Measurements from ENCODE around the gene THUMPD3. TPM values are rescaled to one million over a fixed set of nuclear protein-coding genes. Genes with fewer than 3 reads are reported as not detected.

Gene THUMPD3
- total RNA-seq, 4 donors from 2014 or later, result 22.2 to 39.8 (median 25.2) TPM

DNA sequence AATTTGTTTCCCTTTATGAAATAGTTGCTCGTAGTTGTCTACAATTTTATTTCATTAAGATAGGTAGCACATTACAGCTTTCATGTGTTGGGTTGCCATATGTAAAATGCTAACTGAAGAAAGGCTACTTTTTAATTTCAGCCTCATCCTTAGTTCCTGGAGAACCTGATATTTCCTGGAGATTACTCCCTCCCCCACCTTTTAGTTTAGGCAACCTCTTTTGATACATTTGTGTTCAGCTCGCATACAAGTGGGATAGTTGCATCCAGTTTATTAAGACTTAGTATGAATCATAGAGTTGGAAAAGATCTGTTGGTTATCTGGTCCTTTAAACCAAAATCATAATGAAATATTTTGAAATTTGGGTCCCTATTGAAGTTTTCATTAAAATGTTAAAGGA lies 40.6 kb downstream of the THUMPD3 start:
- intact Hi-C loops (cut with DNase I; ENCODE audit: low total_unique reads), result no loop called here
- DNase-seq (no peak), ATAC-seq (no peak)
- H3K4me1 ChIP-seq, result peaks cover 90 to 95% of the 10 kb centered on the region in 2 donors
- H3K27ac ChIP-seq, result peak overlapping the region; percentile 97 to 100 (median 99)
- H3K36me3 ChIP-seq, result no peaks in the 10 kb centered on the region
- no peaks in the 10 kb centered on the region for H3K9me3 ChIP-seq
- no peaks in the 10 kb centered on the region for H3K27me3 ChIP-seq
- H3K4me3 ChIP-seq, result no peak overlapping the region
- no peak for TF ChIP-seq POLR2A (IDR thresholded peaks at IDR 0.05)
- TF ChIP-seq, protein P1, sequence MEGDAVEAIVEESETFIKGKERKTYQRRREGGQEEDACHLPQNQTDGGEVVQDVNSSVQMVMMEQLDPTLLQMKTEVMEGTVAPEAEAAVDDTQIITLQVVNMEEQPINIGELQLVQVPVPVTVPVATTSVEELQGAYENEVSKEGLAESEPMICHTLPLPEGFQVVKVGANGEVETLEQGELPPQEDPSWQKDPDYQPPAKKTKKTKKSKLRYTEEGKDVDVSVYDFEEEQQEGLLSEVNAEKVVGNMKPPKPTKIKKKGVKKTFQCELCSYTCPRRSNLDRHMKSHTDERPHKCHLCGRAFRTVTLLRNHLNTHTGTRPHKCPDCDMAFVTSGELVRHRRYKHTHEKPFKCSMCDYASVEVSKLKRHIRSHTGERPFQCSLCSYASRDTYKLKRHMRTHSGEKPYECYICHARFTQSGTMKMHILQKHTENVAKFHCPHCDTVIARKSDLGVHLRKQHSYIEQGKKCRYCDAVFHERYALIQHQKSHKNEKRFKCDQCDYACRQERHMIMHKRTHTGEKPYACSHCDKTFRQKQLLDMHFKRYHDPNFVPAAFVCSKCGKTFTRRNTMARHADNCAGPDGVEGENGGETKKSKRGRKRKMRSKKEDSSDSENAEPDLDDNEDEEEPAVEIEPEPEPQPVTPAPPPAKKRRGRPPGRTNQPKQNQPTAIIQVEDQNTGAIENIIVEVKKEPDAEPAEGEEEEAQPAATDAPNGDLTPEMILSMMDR (IDR thresholded peaks at IDR 0.05 in 4 of 5, conservative IDR thresholded peaks at IDR 0.05 in 1 of 5), result no peak
- in situ Hi-C loops (cut with MboI; ENCODE audit: low sequenced_read_pairs in 4 of 4), result no loop called here

GRCh38 chr3:9404680-9405079 lies 41.8 kb downstream of the THUMPD3 start:
- TF ChIP-seq, protein P1 (IDR thresholded peaks at IDR 0.05 in 4 of 5, conservative IDR thresholded peaks at IDR 0.05 in 1 of 5), result no peak
- no peak for TF ChIP-seq POLR2A (IDR thresholded peaks at IDR 0.05)
- Histone ChIP-seq H3K9me3 (no peaks in the 10 kb centered on the region), H3K4me3 (peak overlapping the region in 2 of 4 donors; percentile 14 to 27), H3K27me3 (no peaks in the 10 kb centered on the region), H3K4me1 (peaks cover 96 to 98% of the 10 kb centered on the region in 2 donors), H3K36me3 (no peaks in the 10 kb centered on the region), H3K27ac (peak overlapping the region; percentile 74 to 100 (median 99))
- DNase-seq, result no peak
- ATAC-seq, result peak in 1 of 2 donors; percentile 28
- intact Hi-C loops (cut with DNase I; ENCODE audit: low total_unique reads) (no loop called here), in situ Hi-C loops (cut with MboI; ENCODE audit: low sequenced_read_pairs in 4 of 4) (no loop called here)

DNA sequence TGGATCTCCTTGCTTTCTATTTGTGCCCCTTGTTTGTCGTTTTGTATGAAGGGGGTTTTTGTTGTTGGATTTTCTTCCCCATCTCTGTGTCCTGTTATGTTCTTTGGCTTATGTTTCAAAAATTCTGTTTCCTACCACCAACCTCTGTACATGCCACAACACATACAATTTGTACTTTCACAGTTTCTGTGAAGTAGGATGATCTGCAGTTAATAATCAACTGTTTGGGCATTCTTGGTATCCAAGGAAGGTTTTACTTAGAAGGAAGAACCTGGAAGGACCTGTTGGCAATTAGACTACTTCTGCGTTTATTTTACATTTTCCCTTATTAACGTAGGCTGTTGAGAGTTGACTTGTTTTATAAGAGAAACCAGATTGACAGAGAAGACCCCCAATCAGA lies 42.9 kb downstream of the THUMPD3 start:
- Histone ChIP-seq H3K36me3 (no peaks in the 10 kb centered on the region), H3K27me3 (no peaks in the 10 kb centered on the region), H3K27ac (peak overlapping the region; percentile 74 to 100 (median 99)), H3K4me3 (no peak overlapping the region), H3K4me1 (peaks cover 97 to 99% of the 10 kb centered on the region in 2 donors), H3K9me3 (no peaks in the 10 kb centered on the region)
- DNase-seq (no peak), ATAC-seq (no peak)
- in situ Hi-C loops (cut with MboI; ENCODE audit: low sequenced_read_pairs in 4 of 4) (no loop called here), intact Hi-C loops (cut with DNase I; ENCODE audit: low total_unique reads) (no loop called here)
- TF ChIP-seq, protein P1 (IDR thresholded peaks at IDR 0.05 in 4 of 5, conservative IDR thresholded peaks at IDR 0.05 in 1 of 5), result no peak

GRCh38 chr3:9406856-9407626 lies 44.2 kb downstream of the THUMPD3 start:
- no peak overlapping the region for H3K4me3 ChIP-seq
- ATAC-seq, result no peak

More at GRCh38 chr3:9406856-9407626, 44.2 kb downstream of the THUMPD3 start:
- intact Hi-C loops (cut with DNase I; ENCODE audit: low total_unique reads), result no loop called here
- Histone ChIP-seq H3K4me1 (peaks cover 96 to 97% of the 10 kb centered on the region in 2 donors), H3K36me3 (no peaks in the 10 kb centered on the region), H3K27me3 (no peaks in the 10 kb centered on the region), H3K9me3 (no peaks in the 10 kb centered on the region), H3K27ac (peak overlapping the region in 2 of 4 donors; percentile 27 to 28)
- TF ChIP-seq, protein P1 (IDR thresholded peaks at IDR 0.05 in 4 of 5, conservative IDR thresholded peaks at IDR 0.05 in 1 of 5), result no peak
- no peak for TF ChIP-seq POLR2A (IDR thresholded peaks at IDR 0.05)
- in situ Hi-C loops (cut with MboI; ENCODE audit: low sequenced_read_pairs in 4 of 4), result no loop called here
- DNase-seq, result no peak
